ENCODE results near the gene CENPP.

Gene CENPP

DNA sequence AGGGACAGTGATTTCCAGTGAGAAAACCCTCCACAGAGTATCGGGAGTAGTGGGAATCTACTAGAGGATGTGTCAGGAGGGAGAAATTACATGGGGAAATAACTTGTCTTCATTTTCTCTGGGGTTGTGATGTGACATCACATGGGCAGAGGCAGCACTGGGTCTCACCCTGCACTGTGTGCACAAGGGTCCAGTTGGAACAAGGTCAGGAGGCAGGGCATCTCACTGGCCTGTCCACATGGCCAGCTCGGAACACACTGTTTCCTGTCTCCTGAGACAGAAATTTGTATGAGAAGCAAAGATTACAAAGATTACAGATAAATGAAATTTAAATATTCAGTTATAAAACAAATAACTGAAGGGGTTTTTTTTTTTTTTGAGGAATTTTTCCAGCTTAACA, 272.6 kb downstream of the CENPP start:
- in situ Hi-C loops (cut with MboI; ENCODE audit: low pct_unique_long_range_greater_than_20kb, low sequenced_read_pairs) = no loop called here

DNA sequence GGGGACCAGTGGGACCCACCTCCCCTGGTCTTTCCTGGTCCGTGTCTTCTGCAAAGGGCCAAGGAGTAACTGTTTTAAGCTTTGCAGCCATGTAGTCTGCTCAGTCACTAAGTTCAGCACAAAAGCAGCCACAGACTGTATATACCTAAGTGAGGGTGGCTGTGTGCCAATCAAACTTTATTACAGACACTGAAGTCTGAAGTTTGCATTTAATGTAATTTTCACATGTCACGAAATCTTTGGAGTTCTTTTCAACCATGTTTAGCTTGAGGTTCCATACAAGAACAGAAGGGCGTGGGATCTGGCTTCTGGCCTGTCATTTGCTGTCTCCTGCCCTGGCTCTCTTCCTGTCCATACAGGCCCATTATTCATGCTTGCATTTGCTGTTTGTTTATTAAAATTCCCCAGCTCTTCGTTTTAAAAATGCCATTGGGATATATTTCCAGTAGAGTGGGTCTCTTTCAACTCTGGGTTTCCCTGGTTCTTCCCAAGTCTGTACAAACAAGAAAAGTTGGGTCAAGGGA, 274.2 kb downstream of the CENPP start:
- in situ Hi-C loops (cut with MboI; ENCODE audit: low pct_unique_long_range_greater_than_20kb, low sequenced_read_pairs) = loop anchor here (25.0 kb wide), 1 partner anchor 263 kb away; the partner anchor contains the start of genes CENPP and NOL8

More for the DNA sequence above, 272.6 kb downstream of the CENPP start:
- no peak for DNase-seq

DNA sequence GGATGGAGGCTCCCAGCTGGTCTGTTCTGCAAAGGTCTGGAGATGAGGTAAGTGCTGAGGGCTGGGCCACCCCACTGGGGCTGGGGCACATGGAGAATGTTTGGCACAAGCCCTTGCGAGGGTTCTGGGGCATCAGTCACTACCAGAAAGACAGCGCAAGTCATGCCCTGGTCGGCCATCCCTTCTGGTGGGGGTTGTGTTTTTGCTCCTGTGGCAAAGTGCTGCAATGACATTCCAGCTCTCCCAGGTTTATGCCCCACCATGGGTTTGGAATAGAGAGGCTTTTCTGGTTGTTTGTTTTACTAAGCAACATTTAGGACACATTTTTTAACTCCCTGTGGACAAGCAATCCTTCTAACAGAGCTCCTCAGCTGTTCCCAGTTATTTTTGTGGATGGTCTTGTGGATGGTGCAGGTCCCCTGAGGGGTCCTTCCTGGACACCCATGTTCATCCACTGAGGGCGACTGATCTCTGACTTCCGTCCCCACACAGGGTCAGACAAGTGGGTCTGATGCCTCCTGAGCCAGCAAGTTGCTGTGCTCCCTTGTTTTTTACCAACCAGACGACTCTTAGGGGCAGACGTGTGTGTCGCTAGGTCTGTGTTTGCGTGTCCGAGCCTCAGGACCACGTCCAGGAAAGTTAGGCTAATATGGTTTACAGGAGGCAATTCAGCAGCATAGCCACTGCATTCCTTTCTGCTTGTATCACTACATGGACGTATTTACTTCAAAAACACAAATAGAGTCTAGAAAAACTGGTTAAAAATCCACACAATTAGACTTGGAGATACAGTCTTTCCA, 274.9 kb downstream of the CENPP start:
- in situ Hi-C loops (cut with MboI; ENCODE audit: low pct_unique_long_range_greater_than_20kb, low sequenced_read_pairs) = loop anchor here (25.0 kb wide), 1 partner anchor 263 kb away; the partner anchor contains the start of genes CENPP and NOL8
- no peak for DNase-seq

More for the DNA sequence above, 274.2 kb downstream of the CENPP start:
- no peak for DNase-seq

DNA sequence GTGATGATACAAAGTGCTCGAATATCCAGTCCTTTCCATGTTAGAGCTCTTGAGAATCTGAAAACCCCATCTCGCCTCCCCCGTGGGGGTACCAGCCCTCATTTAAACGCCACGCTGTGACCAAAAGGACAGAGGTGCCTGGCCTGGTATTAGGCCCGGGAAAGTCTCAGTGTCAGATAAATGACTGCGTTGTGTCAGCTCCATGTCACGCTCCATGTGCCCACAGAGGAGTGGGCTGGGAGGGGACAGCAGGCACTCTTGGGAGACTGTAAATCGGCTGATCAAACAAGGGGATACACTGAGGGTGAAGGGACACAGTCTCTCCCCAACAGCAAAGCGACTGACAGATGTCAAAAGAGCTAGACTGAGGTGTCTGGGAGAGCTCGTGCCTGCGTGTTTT, 275.7 kb downstream of the CENPP start:
- DNase-seq = no peak
- in situ Hi-C loops (cut with MboI; ENCODE audit: low pct_unique_long_range_greater_than_20kb, low sequenced_read_pairs) = loop anchor here (25.0 kb wide), 1 partner anchor 264 kb away; the partner anchor contains the start of genes CENPP and NOL8

DNA sequence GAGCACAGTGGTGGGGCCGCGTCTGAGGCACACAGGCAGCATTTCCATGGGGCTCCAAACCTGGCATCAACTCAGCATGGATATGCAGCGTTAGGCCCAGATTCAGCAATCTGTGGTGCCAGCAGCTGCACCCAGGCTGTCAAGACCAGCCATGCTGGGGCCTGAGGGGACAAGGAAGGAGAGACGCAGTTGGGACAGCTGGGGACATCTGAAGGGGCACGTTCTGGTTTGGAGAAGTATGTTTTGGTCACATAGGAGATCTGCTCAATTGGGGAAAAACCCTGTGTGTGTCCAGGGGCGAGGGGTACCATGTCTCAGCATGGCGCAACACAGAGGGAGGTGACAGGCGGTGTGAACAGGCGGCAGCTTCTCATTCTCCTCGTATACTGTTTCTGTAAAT, 276.7 kb downstream of the CENPP start:
- no peak for DNase-seq
- in situ Hi-C loops (cut with MboI; ENCODE audit: low pct_unique_long_range_greater_than_20kb, low sequenced_read_pairs) = loop anchor here (25.0 kb wide), 1 partner anchor 265 kb away; the partner anchor contains the start of genes CENPP and NOL8

DNA sequence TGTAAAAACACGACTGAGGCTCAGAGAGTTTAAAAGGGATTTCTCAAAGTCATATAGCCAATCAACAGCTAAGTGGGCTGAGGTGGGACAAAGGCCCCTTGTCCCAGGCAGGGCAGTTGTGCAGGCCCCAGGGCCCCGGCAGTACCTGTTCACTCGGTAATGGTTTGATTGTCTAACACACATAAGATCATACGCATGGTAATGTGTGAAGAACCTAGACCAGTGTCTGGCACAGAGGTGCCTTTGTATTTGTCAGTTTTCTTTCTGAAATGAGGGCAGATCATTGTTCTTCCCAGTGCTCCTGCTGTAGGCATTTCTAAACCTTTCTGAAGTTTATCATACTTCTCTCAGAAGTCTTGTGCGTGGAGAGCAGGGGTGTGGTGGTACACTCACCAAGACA, 277.3 kb downstream of the CENPP start:
- DNase-seq = no peak
- in situ Hi-C loops (cut with MboI; ENCODE audit: low pct_unique_long_range_greater_than_20kb, low sequenced_read_pairs) = loop anchor here (25.0 kb wide), 1 partner anchor 266 kb away; the partner anchor contains the start of genes CENPP and NOL8

DNA sequence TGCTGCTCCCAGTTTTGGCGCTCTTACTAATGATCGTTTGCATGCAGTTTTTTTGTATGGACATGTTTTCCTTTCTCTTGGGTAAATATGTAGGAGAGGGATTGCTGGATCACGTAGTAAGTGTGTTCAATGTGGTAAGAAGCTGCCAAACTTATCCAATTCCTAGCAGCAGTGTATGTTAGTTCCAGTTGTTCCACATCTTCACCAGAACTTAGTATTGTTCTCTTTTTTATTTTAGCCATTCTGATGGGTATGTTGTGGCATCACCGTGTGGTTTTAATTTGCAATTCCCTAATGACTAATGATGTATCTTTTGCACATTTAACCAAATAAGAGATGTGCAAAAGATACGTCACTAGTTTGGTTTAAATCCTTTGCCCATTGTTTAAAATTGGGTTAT, 278.2 kb downstream of the CENPP start:
- in situ Hi-C loops (cut with MboI; ENCODE audit: low pct_unique_long_range_greater_than_20kb, low sequenced_read_pairs) = loop anchor here (25.0 kb wide), 1 partner anchor 267 kb away; the partner anchor contains the start of genes CENPP and NOL8
- DNase-seq = no peak

DNA sequence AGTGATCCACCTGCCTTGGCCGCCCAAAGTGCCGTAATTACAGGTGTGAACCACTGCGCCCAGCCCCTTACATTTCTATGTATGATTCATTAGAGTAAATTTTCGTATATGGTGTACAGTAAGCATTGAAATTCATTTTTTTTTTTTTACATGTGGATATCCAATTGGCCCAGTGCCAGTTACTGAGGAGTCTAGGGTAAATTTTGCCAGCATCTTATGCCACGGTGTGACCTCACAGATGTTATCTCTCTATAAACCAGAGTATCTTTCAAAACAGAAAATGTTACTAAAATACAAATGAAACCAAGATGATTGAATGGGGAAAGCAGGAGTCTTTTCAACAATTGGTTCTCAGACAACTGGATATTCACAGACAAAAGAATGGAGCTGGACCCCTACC, 279.5 kb downstream of the CENPP start:
- DNase-seq = no peak

DNA sequence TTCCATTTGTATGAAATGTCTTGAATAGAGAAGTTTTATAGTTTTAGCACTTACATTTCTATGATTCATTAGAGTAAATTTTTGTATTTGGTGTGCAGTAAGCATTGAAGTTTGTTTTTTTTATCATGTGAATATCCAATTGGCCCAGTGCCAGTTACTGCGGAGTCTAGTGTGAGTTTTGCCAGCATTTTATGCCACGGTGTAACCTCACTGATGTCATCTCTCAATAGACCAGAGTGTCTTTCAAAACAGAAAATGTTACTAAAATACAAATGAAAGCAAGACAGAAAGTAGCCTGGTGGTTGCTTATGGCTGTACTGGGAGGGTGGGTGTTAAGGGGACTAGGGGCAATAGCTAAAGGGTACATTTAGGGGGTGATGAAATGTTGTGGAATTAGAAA, 281.3 kb downstream of the CENPP start:
- no peak for DNase-seq
- in situ Hi-C loops (cut with MboI; ENCODE audit: low pct_unique_long_range_greater_than_20kb, low sequenced_read_pairs) = loop anchor here (25.0 kb wide), 1 partner anchor 270 kb away; the partner anchor contains the start of genes CENPP and NOL8

More for the DNA sequence above, 279.5 kb downstream of the CENPP start:
- in situ Hi-C loops (cut with MboI; ENCODE audit: low pct_unique_long_range_greater_than_20kb, low sequenced_read_pairs) = loop anchor here (25.0 kb wide), 1 partner anchor 268 kb away; the partner anchor contains the start of genes CENPP and NOL8

DNA sequence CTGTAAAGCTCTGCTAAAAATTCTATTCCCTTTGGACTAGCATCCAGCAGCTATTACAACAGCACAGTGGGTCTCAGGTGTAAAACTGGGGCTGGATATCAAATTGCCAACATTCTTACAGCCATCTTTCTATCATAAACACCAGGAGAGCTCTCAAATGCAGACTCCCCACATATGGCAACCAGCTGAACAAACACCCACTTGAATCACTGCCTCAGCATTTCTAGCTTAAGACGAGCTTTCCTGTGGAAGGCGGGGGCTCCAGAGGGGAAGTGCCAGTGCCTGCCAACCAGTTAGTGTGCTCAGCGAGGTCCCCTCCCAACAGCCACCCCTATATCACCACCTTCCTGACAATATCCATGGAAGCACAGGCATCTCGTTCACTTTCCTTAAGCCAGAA, 282.0 kb downstream of the CENPP start:
- no peak for DNase-seq
- in situ Hi-C loops (cut with MboI; ENCODE audit: low pct_unique_long_range_greater_than_20kb, low sequenced_read_pairs) = loop anchor here (25.0 kb wide), 1 partner anchor 270 kb away; the partner anchor contains the start of genes CENPP and NOL8

DNA sequence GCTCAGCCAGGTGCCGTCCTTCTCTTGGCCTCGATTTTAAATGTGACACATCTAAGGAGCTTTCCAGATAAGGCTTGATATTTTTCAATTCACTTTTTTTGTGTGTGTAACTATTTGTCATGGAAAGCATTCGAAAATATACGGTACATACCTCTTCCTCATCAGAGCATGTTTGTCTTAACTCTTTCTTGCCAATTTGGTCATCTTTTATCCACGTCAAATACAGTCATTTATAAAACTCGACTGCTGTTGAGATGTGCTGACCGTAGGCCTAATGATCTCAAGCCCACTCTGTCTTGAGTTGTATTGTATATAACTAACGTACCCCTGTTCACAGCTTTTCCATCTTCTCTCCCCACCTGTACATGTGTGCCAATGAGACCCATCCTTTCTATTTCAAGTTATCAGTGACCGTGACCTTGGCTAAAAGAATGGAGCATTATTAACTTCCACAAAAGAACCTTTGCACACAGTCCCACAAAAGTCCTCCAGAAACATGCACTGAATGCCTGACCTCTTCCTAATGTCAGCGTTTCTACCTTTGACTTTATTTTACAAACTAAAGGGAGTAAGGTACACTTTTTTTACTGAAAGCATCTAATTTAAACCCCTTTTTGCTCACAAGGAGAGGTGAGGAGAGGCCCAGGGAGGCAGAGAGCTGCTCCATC, 282.6 kb downstream of the CENPP start:
- DNase-seq = no peak

DNA sequence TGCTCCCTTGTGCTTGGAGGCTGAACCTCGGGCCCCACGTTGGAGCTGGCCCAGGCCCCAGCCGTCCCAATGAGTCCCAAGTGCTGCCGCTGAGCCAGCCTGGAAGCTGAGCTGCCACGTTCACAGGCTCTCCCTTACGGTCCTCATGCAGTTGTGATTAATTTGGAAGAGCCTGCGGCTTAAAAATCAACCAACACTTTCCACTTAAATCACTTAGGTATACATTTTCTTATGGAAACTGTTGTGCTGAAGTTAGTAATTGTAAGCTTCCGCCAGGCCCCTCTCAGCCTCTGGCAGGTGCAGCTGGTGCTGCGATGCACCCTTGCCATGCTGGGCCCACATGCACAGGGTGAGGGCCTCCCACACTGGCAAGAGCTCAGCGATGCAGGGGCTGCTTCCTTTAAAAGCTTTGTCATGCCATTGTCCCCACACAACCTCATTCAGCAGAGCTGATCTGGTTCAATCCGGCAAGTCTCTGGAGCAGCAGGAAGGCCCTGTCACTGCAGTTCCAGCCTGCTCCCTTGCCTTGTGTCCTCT, 283.2 kb downstream of the CENPP start:
- in situ Hi-C loops (cut with MboI; ENCODE audit: low pct_unique_long_range_greater_than_20kb, low sequenced_read_pairs) = loop anchor here (25.0 kb wide), 1 partner anchor 272 kb away; the partner anchor contains the start of genes CENPP and NOL8
- peak; percentile 39 for DNase-seq

More for the DNA sequence above, 282.6 kb downstream of the CENPP start:
- in situ Hi-C loops (cut with MboI; ENCODE audit: low pct_unique_long_range_greater_than_20kb, low sequenced_read_pairs) = loop anchor here (25.0 kb wide), 1 partner anchor 271 kb away; the partner anchor contains the start of genes CENPP and NOL8

DNA sequence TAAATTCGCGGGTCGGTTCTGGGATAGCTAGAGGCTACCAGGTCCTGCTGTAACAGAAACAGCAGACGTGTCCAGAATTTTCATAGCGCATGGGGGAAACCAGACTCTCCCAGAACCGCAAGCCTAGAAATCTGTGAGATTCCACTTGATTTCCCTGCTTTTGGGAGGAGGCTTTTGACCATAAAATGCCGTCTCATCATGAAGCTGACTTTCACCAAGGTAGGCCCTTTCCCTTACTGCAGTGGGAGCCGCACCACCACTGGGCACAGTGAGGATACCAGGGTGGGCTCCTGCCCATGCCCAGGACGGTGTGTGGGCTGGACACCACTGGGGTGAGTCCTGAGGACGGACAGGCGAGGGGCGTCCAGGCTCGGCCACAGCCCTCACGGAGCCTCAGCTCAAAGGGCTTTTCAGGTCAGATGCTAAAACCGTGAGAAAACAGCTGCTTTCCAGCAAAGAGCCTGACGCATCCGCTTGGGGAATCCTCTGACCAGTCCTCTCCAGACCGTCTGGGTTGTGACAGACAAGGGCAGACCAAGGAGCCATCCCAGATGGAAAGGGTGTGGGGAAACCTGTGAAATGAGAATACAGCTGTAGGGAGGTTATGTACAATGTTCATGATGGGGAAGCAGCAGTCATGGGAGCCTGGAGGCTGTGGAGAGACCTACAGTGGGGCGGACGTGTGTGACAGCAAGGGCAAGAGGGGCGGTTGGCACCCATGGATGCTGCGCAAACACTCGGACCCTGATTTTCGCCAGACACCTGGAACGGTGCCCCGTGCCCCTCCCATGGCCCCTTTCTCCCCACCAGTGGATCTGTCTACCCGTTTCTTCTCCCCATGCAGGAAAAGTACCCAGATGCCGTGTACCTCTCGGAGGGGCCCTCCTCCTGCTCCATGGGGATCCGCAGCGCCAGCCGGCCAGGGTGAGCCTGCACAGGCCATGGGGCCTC, 285.0 kb downstream of the CENPP start:
- DNase-seq = no peak
- in situ Hi-C loops (cut with MboI; ENCODE audit: low pct_unique_long_range_greater_than_20kb, low sequenced_read_pairs) = loop anchor here (25.0 kb wide), 1 partner anchor 273 kb away; the partner anchor contains the start of genes CENPP and NOL8

DNA sequence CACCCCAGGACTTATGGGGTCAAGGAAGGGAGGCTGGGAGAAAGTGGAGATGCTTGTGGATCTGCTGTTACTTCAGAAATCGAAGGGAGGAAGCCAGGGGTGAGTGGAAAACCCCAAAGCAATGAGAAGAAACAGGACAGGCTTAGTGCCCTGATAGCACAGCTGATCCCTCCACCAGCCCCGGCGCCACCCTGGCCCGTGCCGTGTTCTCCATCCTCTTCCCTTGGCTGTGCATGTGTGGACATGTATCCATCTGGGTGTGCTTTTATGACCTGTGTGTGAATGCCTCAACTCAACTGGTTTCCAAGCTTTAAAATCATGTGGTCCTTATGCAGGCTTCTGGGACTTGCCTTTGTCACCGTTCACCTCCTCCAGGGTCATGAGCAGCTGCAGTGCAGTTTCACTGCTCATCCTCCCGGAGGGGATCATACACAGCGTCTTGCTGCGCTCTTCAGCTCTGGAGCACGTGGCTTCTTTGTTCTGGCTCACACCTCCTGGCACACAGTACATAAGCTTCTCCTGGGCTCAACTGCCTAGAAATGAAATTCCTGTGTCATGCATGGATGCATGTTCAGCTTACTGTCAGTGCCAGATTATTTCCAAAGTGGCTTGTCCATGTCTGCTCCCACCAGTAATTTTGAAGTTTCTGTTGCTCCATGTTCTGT, 286.0 kb downstream of the CENPP start:
- no peak for DNase-seq
- in situ Hi-C loops (cut with MboI; ENCODE audit: low pct_unique_long_range_greater_than_20kb, low sequenced_read_pairs) = loop anchor here (25.0 kb wide), 1 partner anchor 274 kb away; the partner anchor contains the start of genes CENPP and NOL8

DNA sequence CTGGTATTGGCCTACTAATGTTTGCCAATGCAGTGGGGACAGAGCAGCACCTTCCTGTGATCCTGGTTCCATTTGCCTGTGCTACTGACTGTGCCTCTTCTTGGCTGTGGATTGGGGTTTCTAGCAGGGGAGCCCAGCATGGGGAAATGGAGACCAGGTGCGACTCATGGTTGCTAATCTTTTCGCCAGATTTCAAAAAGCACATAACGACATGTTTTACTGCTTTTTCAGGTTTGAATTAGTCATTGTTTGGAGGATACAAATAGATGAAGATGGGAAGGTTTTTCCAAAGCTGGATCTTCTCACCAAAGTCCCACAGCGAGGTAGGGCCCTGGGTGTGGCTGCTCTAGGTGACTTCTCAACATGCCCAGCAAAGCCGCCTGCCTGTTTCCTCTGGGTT, 286.5 kb downstream of the CENPP start:
- in situ Hi-C loops (cut with MboI; ENCODE audit: low pct_unique_long_range_greater_than_20kb, low sequenced_read_pairs) = loop anchor here (25.0 kb wide), 1 partner anchor 275 kb away; the partner anchor contains the start of genes CENPP and NOL8

DNA sequence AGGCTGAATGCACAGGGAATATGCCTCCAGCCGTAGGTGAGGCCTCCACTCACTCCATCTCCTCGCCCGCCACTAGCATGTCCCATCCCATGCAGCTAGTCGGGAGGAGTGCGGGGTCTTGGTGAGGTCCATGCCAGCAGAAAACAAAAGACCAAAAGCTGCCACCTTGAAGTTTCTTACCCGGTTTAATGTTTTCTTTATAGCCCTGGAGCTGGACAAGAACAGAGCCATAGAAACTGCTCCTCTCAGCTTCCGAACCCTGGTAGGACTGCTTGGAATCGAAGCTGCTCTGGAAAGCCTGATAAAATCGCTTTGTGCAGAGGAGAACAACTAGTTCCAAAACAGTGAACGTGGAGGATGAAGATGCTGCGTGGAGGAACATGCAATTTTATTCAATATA, 287.1 kb downstream of the CENPP start:
- in situ Hi-C loops (cut with MboI; ENCODE audit: low pct_unique_long_range_greater_than_20kb, low sequenced_read_pairs) = loop anchor here (25.0 kb wide), 1 partner anchor 276 kb away; the partner anchor contains the start of genes CENPP and NOL8
- no peak for DNase-seq

More for the DNA sequence above, 286.5 kb downstream of the CENPP start:
- DNase-seq = no peak

All from KBM-7 (cell line).